ENCODE measurements around the gene SLC17A5. TPM values are rescaled to one million over a fixed set of nuclear protein-coding genes. Genes with fewer than 3 reads are reported as not detected.
"Not testable (repeated sequence)": the region's sequence is repeated elsewhere in the genome, so short reads cannot be mapped to it uniquely, and the experiment has no call there.

The SLC17A5 gene
- total and polyA plus RNA-seq, 4 donors: 9.1 to 19.3 (median 11.3) TPM

DNA sequence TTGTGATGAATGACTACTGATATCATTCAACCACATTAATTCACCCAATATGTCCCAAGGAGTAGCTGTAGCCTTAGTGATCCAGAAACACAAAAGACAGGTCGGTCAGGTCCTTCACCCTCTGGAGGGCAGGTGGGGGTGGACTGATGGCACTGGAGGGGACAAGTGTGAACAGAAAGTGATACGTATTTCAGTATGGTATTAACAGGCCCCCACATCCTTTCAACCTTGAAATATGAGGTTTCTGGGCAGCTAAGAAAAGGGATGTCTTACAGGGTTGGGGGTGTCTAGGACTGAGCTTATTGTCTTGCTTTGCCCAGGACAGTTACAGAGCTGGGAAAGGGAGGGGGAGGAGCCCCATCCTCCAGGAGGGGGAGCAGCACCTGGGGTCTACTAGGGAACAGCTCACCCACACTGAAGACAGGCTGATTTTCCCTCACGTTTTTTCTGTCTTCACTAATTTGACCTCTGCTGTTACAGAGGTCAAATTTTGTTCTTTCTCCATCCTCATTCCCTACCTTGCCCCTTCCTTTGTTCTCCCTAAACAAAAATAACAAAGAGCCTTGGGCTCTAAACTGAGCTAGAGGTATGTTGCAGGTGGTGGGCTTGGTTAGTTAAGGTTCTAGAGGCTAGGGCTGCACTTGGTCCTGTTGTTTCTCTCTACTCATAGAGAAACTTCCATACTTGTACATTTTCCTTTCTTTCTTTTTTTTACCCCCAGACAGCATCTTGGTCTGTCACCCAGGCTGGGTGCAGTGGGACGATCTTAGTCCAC, 95.0 kb downstream of the SLC17A5 start (continued):
- TF ChIP-seq, protein P1, sequence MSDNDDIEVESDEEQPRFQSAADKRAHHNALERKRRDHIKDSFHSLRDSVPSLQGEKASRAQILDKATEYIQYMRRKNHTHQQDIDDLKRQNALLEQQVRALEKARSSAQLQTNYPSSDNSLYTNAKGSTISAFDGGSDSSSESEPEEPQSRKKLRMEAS (IDR thresholded peaks at IDR 0.05): no peak
- no peak for TF ChIP-seq JUND (IDR thresholded peaks at IDR 0.05)
- TF ChIP-seq HNF4G (IDR thresholded peaks at IDR 0.05): no peak
- no peak for TF ChIP-seq NR2F2 (IDR thresholded peaks at IDR 0.05)
- no peak for TF ChIP-seq TAF1 (conservative IDR thresholded peaks at IDR 0.05)
- no peak for TF ChIP-seq EGR1 (IDR thresholded peaks at IDR 0.05; ENCODE audit: low read depth in 2 of 2)
- TF ChIP-seq FOXA1 (IDR thresholded peaks at IDR 0.05): no peak
- TF ChIP-seq HNF4A (conservative IDR thresholded peaks at IDR 0.05): no peak
- TF ChIP-seq FOXA2 (IDR thresholded peaks at IDR 0.05): no peak
- TF ChIP-seq SP1 (IDR thresholded peaks at IDR 0.05): no peak
- no peak for TF ChIP-seq RXRA (IDR thresholded peaks at IDR 0.05)
- no peak for TF ChIP-seq YY1 (IDR thresholded peaks at IDR 0.05)

DNA sequence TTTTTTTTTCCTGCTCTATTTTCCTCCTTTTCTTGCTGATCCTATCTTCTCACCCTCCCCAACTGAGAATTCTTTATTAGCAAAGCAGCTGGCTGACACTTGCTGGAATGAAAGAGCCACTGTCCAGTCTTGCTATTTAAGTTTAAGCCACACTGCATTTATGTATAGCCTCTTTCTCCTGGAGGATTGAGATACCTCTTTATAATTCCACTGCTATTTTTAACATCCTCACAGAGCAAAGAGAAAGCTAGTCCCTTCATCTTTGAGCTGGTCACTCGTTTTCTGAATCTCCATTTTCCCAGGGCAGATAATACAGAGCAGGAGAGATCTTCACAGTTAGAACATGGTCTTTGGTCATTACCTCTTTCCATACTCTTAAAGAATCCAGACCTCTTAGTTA, 97.0 kb downstream of the SLC17A5 start:
- DNase-seq (ENCODE audit: low spot score): no peak
- Histone ChIP-seq H3K9ac (ENCODE audit: low read depth in 1 of 2, low read length in 2 of 2) (no peak overlapping the region), H3K36me3 (ENCODE audit: control insufficient read depth in 4 of 4, insufficient read depth in 3 of 4, low read depth in 1 of 4, low read length in 3 of 4) (no peaks in the 10 kb centered on the region), H3K4me1 (ENCODE audit: control insufficient read depth in 4 of 4, insufficient read depth in 4 of 4, low read length in 3 of 4) (peaks cover 0 to 9% (median 2%) of the 10 kb centered on the region in 4 donors), H3K4me3 (ENCODE audit: low read depth in 1 of 3, low read length in 3 of 3) (no peak overlapping the region), H3K27me3 (ENCODE audit: control insufficient read depth in 4 of 4, insufficient read depth in 4 of 4, low read length in 3 of 4) (no peaks in the 10 kb centered on the region), H3K27ac (ENCODE audit: low read depth in 1 of 2, low read length in 2 of 2) (no peak overlapping the region), H3K9me3 (ENCODE audit: control insufficient read depth in 4 of 4, low read length in 3 of 4) (no peaks in the 10 kb centered on the region)
- TF ChIP-seq NR2F2 (IDR thresholded peaks at IDR 0.05) (no peak), FOXA1 (IDR thresholded peaks at IDR 0.05) (no peak), EGR1 (IDR thresholded peaks at IDR 0.05; ENCODE audit: low read depth in 2 of 2) (no peak), GABPA (IDR thresholded peaks at IDR 0.05 in 1 of 2, conservative IDR thresholded peaks at IDR 0.05 in 1 of 2) (no peak), YY1 (IDR thresholded peaks at IDR 0.05) (no peak), HNF4G (IDR thresholded peaks at IDR 0.05) (no peak), TAF1 (conservative IDR thresholded peaks at IDR 0.05) (no peak), FOXA2 (IDR thresholded peaks at IDR 0.05) (no peak), JUND (IDR thresholded peaks at IDR 0.05) (no peak), RXRA (IDR thresholded peaks at IDR 0.05) (no peak), HNF4A (conservative IDR thresholded peaks at IDR 0.05) (no peak), SP1 (IDR thresholded peaks at IDR 0.05) (no peak), RAD21 (IDR thresholded peaks at IDR 0.05) (no peak)
- TF ChIP-seq, protein P2, sequence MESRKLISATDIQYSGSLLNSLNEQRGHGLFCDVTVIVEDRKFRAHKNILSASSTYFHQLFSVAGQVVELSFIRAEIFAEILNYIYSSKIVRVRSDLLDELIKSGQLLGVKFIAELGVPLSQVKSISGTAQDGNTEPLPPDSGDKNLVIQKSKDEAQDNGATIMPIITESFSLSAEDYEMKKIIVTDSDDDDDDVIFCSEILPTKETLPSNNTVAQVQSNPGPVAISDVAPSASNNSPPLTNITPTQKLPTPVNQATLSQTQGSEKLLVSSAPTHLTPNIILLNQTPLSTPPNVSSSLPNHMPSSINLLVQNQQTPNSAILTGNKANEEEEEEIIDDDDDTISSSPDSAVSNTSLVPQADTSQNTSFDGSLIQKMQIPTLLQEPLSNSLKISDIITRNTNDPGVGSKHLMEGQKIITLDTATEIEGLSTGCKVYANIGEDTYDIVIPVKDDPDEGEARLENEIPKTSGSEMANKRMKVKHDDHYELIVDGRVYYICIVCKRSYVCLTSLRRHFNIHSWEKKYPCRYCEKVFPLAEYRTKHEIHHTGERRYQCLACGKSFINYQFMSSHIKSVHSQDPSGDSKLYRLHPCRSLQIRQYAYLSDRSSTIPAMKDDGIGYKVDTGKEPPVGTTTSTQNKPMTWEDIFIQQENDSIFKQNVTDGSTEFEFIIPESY (IDR thresholded peaks at IDR 0.05): no peak
- TF ChIP-seq, protein P3, sequence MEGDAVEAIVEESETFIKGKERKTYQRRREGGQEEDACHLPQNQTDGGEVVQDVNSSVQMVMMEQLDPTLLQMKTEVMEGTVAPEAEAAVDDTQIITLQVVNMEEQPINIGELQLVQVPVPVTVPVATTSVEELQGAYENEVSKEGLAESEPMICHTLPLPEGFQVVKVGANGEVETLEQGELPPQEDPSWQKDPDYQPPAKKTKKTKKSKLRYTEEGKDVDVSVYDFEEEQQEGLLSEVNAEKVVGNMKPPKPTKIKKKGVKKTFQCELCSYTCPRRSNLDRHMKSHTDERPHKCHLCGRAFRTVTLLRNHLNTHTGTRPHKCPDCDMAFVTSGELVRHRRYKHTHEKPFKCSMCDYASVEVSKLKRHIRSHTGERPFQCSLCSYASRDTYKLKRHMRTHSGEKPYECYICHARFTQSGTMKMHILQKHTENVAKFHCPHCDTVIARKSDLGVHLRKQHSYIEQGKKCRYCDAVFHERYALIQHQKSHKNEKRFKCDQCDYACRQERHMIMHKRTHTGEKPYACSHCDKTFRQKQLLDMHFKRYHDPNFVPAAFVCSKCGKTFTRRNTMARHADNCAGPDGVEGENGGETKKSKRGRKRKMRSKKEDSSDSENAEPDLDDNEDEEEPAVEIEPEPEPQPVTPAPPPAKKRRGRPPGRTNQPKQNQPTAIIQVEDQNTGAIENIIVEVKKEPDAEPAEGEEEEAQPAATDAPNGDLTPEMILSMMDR (IDR thresholded peaks at IDR 0.05; ENCODE audit: low read depth, low read length, missing input control): no peak
- TF ChIP-seq, protein P1 (IDR thresholded peaks at IDR 0.05): no peak
- TF ChIP-seq, protein P4, sequence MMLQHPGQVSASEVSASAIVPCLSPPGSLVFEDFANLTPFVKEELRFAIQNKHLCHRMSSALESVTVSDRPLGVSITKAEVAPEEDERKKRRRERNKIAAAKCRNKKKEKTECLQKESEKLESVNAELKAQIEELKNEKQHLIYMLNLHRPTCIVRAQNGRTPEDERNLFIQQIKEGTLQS (IDR thresholded peaks at IDR 0.05): no peak
- TF ChIP-seq, protein P5, sequence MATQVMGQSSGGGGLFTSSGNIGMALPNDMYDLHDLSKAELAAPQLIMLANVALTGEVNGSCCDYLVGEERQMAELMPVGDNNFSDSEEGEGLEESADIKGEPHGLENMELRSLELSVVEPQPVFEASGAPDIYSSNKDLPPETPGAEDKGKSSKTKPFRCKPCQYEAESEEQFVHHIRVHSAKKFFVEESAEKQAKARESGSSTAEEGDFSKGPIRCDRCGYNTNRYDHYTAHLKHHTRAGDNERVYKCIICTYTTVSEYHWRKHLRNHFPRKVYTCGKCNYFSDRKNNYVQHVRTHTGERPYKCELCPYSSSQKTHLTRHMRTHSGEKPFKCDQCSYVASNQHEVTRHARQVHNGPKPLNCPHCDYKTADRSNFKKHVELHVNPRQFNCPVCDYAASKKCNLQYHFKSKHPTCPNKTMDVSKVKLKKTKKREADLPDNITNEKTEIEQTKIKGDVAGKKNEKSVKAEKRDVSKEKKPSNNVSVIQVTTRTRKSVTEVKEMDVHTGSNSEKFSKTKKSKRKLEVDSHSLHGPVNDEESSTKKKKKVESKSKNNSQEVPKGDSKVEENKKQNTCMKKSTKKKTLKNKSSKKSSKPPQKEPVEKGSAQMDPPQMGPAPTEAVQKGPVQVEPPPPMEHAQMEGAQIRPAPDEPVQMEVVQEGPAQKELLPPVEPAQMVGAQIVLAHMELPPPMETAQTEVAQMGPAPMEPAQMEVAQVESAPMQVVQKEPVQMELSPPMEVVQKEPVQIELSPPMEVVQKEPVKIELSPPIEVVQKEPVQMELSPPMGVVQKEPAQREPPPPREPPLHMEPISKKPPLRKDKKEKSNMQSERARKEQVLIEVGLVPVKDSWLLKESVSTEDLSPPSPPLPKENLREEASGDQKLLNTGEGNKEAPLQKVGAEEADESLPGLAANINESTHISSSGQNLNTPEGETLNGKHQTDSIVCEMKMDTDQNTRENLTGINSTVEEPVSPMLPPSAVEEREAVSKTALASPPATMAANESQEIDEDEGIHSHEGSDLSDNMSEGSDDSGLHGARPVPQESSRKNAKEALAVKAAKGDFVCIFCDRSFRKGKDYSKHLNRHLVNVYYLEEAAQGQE (IDR thresholded peaks at IDR 0.05): no peak
- WGBS: 80% methylated on average over 1 of the region's 1 CpG

DNA sequence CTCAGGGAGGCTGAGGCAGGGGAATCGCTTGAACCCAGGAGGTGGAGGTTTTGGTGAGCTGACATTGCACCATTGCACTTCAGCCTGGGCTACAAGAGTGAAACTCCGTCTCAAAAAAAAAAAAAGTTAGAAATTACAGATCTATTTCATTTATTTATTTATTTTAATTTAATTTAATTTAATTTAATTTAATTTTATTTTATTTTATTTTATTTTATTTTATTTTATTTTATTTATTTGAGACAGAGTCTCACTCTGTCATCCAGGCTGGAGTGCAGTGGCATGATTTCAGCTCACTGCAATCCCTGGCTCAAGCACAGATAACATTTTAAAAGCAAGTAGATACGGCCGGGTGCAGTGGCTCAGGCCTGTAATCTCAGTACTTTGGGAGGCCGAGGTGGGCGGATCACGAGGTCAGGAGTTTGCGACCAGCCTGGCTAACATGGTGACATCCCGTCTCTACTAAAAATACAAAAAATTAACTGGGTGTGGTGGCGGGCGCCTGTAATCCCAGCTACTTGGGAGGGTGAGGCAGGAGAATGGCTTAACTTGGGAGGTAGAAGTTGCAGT, 98.3 kb downstream of the SLC17A5 start:
- DNase-seq (ENCODE audit: low spot score): not testable (repeated sequence)

More for the DNA sequence above, 98.3 kb downstream of the SLC17A5 start:
- H3K27me3 ChIP-seq (ENCODE audit: control insufficient read depth in 4 of 4, insufficient read depth in 4 of 4, low read length in 3 of 4); H3K9ac ChIP-seq (ENCODE audit: low read depth in 1 of 2, low read length in 2 of 2); H3K4me1 ChIP-seq (ENCODE audit: control insufficient read depth in 4 of 4, insufficient read depth in 4 of 4, low read length in 3 of 4); H3K27ac ChIP-seq (ENCODE audit: low read depth in 1 of 2, low read length in 2 of 2); H3K36me3 ChIP-seq (ENCODE audit: control insufficient read depth in 4 of 4, insufficient read depth in 3 of 4, low read depth in 1 of 4, low read length in 3 of 4); H3K4me3 ChIP-seq (ENCODE audit: low read depth in 1 of 3, low read length in 3 of 3); H3K9me3 ChIP-seq (ENCODE audit: control insufficient read depth in 4 of 4, low read length in 3 of 4): not testable (repeated sequence)
- WGBS: 93% methylated on average over 11 of the region's 11 CpGs
